Measurements from ENCODE around the gene YBX1.

- TF ChIP-seq, protein P1, sequence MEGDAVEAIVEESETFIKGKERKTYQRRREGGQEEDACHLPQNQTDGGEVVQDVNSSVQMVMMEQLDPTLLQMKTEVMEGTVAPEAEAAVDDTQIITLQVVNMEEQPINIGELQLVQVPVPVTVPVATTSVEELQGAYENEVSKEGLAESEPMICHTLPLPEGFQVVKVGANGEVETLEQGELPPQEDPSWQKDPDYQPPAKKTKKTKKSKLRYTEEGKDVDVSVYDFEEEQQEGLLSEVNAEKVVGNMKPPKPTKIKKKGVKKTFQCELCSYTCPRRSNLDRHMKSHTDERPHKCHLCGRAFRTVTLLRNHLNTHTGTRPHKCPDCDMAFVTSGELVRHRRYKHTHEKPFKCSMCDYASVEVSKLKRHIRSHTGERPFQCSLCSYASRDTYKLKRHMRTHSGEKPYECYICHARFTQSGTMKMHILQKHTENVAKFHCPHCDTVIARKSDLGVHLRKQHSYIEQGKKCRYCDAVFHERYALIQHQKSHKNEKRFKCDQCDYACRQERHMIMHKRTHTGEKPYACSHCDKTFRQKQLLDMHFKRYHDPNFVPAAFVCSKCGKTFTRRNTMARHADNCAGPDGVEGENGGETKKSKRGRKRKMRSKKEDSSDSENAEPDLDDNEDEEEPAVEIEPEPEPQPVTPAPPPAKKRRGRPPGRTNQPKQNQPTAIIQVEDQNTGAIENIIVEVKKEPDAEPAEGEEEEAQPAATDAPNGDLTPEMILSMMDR (IDR thresholded peaks at IDR 0.05) = no peak
- no peak for TF ChIP-seq POLR2A (IDR thresholded peaks at IDR 0.05)
Measured at GRCh38 chr1:42713293-42713692, 31.1 kb downstream of the YBX1 start.

All from right lobe of liver (tissue), 4 donors.